ENCODE data around the gene AASDH.

DNA sequence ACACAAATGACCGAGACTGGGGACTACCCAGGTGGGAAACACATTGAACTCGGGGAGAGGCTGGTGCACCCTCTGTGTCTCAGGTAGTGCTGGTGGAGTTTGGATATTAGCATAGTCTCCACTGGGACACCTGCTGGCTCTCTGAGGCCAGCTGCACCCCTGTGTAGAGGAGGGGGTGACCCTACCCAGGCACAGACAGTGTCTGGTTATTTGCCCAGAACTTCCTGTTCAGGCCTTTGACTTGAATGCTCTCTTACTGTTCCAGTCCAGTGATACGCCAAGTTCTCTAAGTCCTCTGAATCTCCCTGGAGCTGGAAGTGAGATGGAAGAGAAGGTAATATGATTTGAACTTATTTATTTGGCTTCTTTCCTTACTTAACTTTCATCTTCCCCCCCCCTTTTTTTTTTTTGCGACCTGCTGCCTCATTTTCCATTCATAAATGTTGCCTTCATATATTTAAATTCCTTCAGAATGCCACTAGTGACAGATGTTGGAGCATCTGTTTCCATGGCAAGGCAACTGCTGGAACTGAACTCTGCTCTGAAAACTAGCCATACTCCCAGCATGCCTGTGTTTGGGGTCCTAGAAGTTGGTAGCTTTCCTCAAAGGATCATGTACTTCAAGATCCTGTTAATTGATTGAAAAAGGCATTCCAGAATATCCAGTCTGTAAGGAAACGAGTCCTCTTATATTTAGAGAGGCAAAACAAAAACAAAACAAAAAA, 76.7 kb downstream of the AASDH start:
- TF ChIP-seq, protein P1, sequence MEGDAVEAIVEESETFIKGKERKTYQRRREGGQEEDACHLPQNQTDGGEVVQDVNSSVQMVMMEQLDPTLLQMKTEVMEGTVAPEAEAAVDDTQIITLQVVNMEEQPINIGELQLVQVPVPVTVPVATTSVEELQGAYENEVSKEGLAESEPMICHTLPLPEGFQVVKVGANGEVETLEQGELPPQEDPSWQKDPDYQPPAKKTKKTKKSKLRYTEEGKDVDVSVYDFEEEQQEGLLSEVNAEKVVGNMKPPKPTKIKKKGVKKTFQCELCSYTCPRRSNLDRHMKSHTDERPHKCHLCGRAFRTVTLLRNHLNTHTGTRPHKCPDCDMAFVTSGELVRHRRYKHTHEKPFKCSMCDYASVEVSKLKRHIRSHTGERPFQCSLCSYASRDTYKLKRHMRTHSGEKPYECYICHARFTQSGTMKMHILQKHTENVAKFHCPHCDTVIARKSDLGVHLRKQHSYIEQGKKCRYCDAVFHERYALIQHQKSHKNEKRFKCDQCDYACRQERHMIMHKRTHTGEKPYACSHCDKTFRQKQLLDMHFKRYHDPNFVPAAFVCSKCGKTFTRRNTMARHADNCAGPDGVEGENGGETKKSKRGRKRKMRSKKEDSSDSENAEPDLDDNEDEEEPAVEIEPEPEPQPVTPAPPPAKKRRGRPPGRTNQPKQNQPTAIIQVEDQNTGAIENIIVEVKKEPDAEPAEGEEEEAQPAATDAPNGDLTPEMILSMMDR (conservative IDR thresholded peaks at IDR 0.05; ENCODE audit: low read length), result no peak
- no peak for TF ChIP-seq EZH2phosphoT487 (IDR thresholded peaks at IDR 0.05; ENCODE audit: borderline replicate concordance)

All from Loucy (cell line).